Peyer's patch (tissue), 4 donors: ENCODE results near the gene KIF2A. TPM values are rescaled to one million over a fixed set of nuclear protein-coding genes. Genes with fewer than 3 reads are reported as not detected.

Experiments
- DNase-seq, 3 donors: peaks; one replicate each; pipeline ENCODE4 v3.0.0-alpha.2; 2017 to 2019
- H3K27ac ChIP-seq, 4 donors: fragments of 200-600 bp; sonication (generic); one replicate each; pipeline ENCODE4 v1.5.1; 2016 to 2019
- H3K27me3 ChIP-seq, 2 donors: fragments of 200-600 bp; sonication (generic); one replicate each; pipeline ENCODE4 v1.5.1; 2019
- H3K36me3 ChIP-seq, 3 donors: fragments of 200-600 bp; sonication (generic); one replicate each; pipeline ENCODE4 v1.5.1; 2016 to 2019
- H3K4me1 ChIP-seq, 4 donors: fragments of 200-600 bp; sonication (generic); one replicate each; pipeline ENCODE4 v1.5.1; 2016 to 2019
- H3K4me3 ChIP-seq, 4 donors: fragments of 200-600 bp; sonication (generic); 1 replicate in 3 of 4; 2 replicates in 1 of 4; pipeline ENCODE4 v1.5.1; 2016 to 2019; ENCODE audit warnings: mild to moderate bottlenecking in 1 of 4
- H3K9me3 ChIP-seq, 4 donors: fragments of 200-600 bp; sonication (generic); one replicate each; pipeline ENCODE4 v1.5.1; 2016 to 2019; ENCODE audit warnings: mild to moderate bottlenecking in 1 of 4
- POLR2A ChIP-seq, 2 donors: fragments of 450-650 bp; IDR thresholded peaks; one replicate each; pipeline ENCODE4 v1.5.1; 2017; ENCODE audit warnings: antibody characterized with exemption in 2 of 2, mild to moderate bottlenecking in 2 of 2, moderate library complexity in 2 of 2
- total RNA-seq, 4 donors: library from RNA; depleted of rRNA; stranded (reverse); fragments of >200 nt; gene quantifications; one replicate each; pipeline ENCODE4 v1.1.0, GENCODE V29; 2016
- TF ChIP-seq, protein P1 (sequence below), 6 experiments: fragments of 450-650 bp in 4 of 6; fragments of 200-600 bp in 2 of 6; sonication (generic) in 1 of 6; IDR thresholded peaks; one replicate each; pipeline ENCODE4 v1.5.1; 2017 to 2019; ENCODE audit warnings: antibody characterized with exemption in 6 of 6, mild to moderate bottlenecking in 3 of 6, moderate library complexity in 1 of 6

KIF2A gene
- total RNA-seq, 4 donors from 2014 or later: 38.3 to 71.8 (median 41.6) TPM

GRCh38 chr5:62375627-62376026 is 69.6 kb downstream of the KIF2A start:
- DNase-seq: no peak
- Histone ChIP-seq H3K27me3 (no peaks in the 10 kb centered on the region), H3K36me3 (peaks cover 0 to 72% (median 3%) of the 10 kb centered on the region in 3 donors), H3K4me3 (no peak overlapping the region), H3K27ac (no peak overlapping the region), H3K4me1 (no peaks in the 10 kb centered on the region), H3K9me3 (no peaks in the 10 kb centered on the region)
- TF ChIP-seq, protein P1, sequence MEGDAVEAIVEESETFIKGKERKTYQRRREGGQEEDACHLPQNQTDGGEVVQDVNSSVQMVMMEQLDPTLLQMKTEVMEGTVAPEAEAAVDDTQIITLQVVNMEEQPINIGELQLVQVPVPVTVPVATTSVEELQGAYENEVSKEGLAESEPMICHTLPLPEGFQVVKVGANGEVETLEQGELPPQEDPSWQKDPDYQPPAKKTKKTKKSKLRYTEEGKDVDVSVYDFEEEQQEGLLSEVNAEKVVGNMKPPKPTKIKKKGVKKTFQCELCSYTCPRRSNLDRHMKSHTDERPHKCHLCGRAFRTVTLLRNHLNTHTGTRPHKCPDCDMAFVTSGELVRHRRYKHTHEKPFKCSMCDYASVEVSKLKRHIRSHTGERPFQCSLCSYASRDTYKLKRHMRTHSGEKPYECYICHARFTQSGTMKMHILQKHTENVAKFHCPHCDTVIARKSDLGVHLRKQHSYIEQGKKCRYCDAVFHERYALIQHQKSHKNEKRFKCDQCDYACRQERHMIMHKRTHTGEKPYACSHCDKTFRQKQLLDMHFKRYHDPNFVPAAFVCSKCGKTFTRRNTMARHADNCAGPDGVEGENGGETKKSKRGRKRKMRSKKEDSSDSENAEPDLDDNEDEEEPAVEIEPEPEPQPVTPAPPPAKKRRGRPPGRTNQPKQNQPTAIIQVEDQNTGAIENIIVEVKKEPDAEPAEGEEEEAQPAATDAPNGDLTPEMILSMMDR (IDR thresholded peaks at IDR 0.05): no peak
- no peak for TF ChIP-seq POLR2A (IDR thresholded peaks at IDR 0.05)

GRCh38 chr5:62376064-62376463 is 70.1 kb downstream of the KIF2A start:
- Histone ChIP-seq H3K27me3 (no peaks in the 10 kb centered on the region), H3K9me3 (no peaks in the 10 kb centered on the region), H3K36me3 (peaks cover 0 to 76% (median 3%) of the 10 kb centered on the region in 3 donors), H3K4me3 (no peak overlapping the region), H3K27ac (no peak overlapping the region), H3K4me1 (no peaks in the 10 kb centered on the region)
- TF ChIP-seq, protein P1 (IDR thresholded peaks at IDR 0.05): no peak
- TF ChIP-seq POLR2A (IDR thresholded peaks at IDR 0.05): no peak
- no peak for DNase-seq

DNA sequence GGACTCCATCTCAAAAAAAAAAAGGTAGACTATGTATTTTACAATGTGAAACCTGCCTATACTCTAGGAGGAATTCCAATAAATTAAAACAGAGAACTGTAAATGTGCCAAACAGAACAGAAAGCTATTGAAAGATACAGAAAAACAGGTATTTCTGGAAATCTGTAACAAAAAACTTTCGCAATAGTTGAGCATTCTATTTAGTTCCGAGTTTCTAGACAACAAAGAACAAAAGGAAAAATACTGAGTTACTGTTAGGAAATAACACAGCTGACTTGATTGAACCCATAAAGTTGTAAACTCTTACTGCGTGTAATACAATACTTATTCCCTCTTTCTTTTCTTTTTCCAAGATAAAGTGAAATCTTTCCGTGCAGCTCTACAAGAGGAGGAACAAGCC is 79.1 kb downstream of the KIF2A start:
- Histone ChIP-seq H3K4me3 (no peak overlapping the region), H3K4me1 (no peaks in the 10 kb centered on the region), H3K36me3 (peaks cover 0 to 83% (median 0%) of the 10 kb centered on the region in 3 donors), H3K9me3 (no peaks in the 10 kb centered on the region), H3K27ac (no peak overlapping the region), H3K27me3 (no peaks in the 10 kb centered on the region)
- no peak for TF ChIP-seq POLR2A (IDR thresholded peaks at IDR 0.05)
- TF ChIP-seq, protein P1 (IDR thresholded peaks at IDR 0.05): no peak
- no peak for DNase-seq

DNA sequence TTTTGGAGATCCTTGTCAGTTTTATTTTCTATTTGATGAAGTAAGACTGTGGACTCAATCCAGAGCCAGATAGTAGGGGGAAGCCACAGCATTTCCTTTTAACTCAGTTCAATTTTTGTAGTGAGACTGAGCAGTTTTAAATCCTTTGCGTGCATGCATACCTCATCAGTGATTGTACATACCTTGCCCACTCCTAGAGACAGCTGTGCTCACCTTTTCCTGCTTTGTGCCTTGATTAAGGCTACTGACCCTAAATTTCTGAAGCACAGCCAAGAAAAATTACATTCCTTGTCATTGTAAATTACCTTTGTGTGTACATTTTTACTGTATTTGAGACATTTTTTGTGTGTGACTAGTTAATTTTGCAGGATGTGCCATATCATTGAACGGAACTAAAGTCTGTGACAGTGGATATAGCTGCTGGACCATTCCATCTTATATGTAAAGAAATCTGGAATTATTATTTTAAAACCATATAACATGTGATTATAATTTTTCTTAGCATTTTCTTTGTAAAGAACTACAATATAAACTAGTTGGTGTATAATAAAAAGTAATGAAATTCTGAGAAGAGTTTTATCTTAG is 79.9 kb downstream of the KIF2A start:
- no peaks in the 10 kb centered on the region for H3K4me1 ChIP-seq
- H3K36me3 ChIP-seq: peaks cover 0 to 83% (median 0%) of the 10 kb centered on the region in 3 donors
- H3K4me3 ChIP-seq: no peak overlapping the region
- no peaks in the 10 kb centered on the region for H3K27me3 ChIP-seq
- no peak for DNase-seq
- no peaks in the 10 kb centered on the region for H3K9me3 ChIP-seq
- TF ChIP-seq, protein P1 (IDR thresholded peaks at IDR 0.05): no peak
- TF ChIP-seq POLR2A (IDR thresholded peaks at IDR 0.05): no peak
- no peak overlapping the region for H3K27ac ChIP-seq

DNA sequence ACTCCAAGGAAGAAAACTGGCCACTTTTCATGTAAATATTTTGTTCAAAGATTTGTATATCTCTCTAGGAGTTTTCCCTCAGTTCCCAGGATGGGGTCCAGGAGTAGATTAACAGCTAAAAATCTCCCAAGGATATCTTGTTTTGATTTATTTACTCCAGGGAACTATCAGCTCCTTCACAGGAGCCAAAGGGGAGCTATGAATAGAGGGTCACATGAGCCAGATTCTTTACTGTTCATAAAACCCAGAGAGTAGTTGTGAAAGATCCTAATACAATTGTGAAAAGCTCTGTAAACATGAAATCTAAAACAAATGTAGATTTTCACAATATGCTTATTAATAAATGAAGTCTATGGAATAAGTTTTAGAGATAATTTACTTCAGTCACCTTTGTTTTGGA is 80.8 kb downstream of the KIF2A start:
- Histone ChIP-seq H3K9me3 (no peaks in the 10 kb centered on the region), H3K4me3 (no peak overlapping the region), H3K4me1 (no peaks in the 10 kb centered on the region), H3K36me3 (peaks cover 0 to 75% (median 0%) of the 10 kb centered on the region in 3 donors), H3K27ac (no peak overlapping the region), H3K27me3 (no peaks in the 10 kb centered on the region)
- no peak for DNase-seq
- TF ChIP-seq, protein P1 (IDR thresholded peaks at IDR 0.05): no peak
- no peak for TF ChIP-seq POLR2A (IDR thresholded peaks at IDR 0.05)
